NCI-H1092 treated with DMSO at 0.1 percent for 48 hours (cell line): ENCODE measurements around the gene EGFR.

Source experiments
- DNase-seq: peaks from one replicate; lab custom pipeline; 2025; lab: John Stamatoyannopoulos, UW

Gene EGFR

DNA sequence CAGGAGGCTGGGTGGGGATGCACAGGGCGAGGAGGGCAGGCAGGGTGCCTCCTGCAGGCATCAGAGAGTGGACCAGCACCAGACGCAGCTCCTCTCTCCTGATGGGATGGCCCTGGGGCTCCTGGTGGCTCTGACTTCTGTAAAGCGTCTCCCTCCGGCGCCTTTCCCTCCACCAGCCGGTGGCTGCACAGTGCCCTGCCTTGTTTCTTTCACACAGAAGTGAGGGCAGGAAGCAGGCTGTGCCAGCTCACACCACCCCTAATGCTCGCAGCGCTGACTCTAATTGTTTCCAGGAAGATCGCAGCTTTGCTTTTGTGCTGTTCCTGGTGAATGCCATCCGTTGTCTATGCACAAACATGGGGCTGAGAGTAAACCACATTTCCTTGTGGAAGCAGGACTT, 194.0 kb downstream of the EGFR start:
- DNase-seq, result no peak

DNA sequence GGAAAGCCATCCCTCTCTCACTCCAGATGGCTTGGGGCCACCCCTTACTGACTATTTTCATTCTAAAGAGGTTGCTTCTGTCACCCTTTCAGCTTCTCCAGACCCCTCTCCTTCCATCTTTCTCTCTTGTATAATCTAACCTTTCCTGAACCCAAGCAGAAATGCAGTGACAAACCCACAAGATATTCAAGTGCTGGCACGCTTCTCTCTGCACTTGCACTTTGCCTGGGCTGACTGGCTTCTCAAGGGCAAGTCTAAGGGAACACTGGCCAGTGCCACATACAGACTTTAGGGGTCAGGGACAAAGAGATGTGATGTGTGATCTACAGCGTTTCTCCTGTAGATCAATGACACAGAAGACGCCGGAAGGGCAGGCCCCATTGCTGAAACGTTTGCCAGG, 195.9 kb downstream of the EGFR start:
- no peak for DNase-seq

DNA sequence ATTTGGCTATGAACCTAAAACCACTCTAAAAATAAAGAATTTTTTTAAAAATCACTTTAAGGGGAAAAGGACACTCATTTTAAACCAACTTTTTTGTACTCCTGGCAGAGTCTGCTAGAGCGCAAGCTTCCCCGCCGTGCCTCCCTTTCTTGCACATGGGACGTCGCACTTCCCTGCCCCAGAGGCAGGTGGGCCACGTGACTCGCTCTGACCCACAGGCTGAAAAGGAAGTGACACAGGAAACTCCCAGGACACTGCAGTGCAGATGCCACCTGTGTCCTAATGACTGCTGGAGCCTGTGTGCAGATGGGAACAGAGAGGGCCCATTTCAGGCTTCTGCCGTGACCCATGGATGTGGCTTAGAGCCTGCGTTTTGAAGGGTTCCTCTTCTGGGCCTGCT, 204.2 kb downstream of the EGFR start:
- no peak for DNase-seq

DNA sequence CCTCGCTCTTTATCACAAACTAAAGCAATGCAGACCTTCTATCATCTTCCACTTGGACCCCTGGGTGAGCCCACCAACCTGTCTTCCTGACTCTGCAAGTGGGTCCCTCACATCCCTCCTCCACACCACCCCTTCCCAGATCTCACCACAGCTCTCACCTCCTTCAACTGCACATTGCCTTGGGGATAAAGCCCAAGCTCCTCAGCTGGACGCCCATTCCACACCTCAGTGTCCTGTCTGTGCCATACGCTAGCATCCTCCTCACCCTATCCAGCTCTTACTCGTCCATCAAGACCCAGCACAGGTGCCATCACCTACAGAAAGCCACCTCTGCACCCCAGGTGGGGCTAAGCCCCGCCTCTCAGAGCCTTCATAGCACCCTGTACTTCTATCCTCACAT, 205.3 kb downstream of the EGFR start:
- DNase-seq, result no peak

DNA sequence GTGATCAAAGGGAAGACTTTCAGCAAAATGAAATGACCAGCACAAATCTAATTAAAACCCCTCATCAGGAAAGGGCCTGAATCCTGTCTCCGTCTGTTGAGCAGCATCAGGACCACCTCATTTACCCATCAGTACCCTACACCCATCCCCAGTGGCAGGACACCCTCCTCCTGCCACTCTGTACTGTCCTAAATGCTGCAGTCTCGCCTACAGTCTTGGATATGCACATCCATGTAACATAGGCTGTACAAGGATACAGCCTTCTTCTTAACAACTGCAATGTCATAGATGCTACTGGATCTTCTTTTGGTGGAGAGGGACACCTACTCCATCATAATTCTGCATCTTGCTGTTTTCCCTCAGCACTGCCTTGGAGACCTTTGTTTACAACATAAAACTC, 206.0 kb downstream of the EGFR start:
- DNase-seq, result no peak

DNA sequence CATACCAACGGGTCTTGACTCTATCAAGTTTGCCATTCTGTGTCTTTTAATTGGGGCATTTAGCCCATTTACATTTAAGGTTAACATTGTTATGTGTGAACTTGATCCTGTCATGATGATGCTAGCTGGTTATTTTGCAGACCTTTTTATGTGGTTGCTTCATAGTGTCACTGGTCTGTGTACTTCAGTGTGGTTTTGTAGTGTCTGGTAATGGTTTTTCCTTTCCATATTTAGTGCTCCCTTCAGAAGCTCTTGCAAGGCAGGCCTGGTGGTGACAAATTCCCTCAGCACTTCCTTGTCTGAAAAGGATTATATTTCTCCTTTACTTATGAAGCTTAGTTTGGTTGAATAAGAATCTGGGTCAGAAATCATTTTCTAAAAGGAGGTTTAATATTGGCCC, 211.2 kb downstream of the EGFR start:
- DNase-seq, result no peak

DNA sequence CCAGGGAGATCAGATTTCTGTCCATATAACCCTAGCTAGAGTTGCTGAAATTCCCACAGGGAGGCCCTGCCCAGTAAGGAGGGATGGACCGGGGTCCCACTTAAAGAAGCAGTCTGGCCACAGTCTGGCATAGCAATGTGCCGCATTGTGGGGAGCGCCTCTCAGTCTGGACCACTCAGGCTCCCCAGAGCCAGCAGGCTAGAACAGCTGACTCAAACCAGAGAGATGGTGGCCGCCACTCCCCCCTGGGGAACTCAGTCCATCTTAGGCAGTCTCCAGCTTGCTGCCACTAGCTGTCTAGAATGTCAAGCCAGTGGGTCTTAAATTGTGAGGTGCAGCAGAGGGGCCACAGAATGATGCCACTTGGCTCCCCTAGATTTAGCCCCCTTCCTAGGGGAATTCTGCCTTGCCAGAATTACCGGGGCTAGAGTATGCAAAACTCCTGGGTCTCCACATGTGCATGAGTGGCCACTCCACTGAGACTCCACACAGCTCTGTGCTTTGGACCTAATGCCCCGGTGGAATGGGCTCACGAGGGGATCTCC, 213.0 kb downstream of the EGFR start:
- DNase-seq, result no peak

DNA sequence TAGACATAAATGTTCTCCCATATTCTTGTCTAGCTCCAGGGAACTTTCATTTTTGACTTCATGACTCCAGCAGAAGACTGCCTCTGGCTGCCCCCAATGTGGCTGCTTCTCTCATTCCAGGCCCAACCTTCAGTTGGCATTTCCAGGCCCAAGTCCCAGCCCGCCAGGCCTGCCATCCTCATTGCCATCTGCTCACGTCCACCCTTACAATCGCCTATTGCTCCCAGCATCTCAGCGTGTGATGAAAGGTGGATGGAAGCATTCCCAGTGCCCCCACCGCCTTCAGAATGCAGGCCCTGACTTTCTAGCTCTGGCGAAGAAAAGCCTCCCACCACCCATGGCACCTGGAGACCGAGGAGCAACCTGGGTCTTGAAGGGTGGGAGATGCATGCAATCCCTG, 214.2 kb downstream of the EGFR start:
- no peak for DNase-seq

DNA sequence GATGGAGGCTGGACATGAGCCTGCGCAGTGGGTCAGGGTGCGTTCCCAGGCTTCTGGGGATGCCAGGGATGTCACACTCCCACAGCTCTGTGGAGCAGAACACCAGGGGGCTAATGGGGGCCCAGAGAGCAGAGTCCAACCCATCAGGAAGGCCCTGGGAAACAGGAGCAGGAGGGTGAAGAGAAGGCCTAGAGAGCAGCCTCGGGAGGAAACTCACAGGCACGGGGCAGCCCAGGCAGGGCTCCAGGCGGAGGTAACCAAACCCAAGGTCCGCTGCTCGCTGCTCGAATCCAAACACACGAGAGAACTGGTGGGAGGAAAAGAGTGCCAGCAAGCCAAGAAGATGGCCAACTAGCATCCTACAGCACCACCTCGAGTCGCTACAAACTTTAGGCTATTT, 215.6 kb downstream of the EGFR start:
- DNase-seq, result no peak

DNA sequence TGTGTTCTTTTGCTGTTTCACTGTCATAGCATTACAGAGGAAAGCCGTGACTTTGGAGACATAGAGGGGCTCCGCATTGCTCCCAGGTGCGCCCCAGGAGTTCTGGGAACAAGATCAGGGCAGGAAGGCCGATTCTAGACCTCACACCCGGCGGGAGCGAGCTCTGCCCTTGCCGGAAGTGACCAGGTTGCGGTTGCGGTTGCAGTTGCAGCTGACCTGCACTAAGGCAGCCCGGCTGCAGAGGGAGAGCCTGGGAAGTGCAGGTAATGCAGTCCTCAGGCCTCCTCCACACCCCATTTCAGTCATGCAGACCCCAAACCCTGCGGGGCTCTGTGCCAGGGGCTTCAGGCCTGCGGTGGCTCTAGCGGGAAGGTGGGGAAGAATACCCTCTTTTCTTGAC, 216.3 kb downstream of the EGFR start:
- DNase-seq, result no peak

DNA sequence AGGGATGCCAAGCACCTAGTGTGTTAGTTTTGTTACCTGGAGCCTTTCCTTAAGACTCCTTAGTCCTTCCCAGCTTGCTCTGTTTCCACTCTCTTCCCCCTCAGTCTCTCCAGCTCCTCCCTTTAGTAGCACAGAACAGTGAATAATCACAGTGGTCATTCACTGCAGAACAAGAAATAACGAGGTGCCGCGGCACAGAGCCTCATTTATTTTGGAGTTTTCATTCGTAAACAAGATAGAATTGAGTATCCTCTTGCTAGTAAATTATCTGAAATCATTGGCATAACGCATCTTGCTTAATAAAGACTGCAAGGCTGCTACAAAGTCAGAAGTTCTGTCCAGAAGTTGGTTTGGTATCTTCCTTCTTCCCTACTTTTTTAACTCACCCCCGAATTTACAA, 217.0 kb downstream of the EGFR start:
- DNase-seq, result no peak

DNA sequence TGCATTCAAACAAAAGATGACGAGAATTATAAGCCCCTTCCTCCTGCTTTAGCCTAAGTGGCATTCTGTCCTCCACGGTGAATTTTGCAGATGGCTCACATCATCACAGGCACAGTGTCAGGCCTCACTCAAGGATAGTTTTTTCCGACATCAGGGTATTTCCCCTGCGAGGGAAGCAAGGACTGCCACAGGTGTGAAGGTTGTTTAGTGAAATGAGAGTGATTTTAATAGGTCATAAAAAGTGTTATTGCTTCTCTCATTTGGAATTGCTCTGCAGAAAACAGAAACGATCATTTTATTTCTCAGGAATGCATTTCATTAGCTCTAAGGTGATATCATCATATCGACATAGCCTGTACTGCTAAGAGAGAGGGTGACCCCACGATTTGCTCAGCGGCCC, 217.7 kb downstream of the EGFR start:
- DNase-seq, result no peak

DNA sequence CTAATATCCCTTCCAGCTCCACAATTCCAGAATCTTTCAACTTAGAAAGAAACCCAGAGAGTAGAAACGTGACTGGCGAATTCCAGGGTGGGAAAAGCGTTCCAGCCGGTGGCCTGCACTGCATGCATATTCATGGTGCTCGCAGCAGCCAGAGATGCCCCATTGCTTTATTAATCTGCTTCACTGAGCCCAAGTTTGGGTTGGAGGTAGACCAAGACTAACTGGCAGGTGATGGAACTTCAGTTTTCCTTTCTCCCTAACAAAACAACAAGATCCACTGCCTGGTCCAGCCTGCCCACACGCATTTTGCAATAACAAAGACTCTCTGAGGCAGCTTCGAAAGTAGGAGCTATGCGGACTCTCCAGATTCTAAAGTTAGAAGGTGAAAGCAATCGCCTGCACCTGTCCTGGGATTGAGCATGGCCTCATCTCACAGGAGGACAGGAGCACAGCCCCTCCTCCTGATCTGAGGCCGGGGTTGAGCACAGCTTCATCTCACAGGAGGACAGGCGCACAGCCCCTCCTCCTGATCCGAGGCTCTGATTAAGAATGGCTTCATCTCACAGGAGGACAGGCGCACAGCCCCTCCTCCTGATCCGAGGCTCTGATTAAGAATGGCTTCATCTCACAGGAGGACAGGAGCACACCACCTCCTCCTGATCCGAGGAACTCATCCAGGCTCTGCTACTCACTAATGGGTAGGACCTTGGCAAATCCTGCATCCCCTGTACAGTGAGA, 218.5 kb downstream of the EGFR start:
- DNase-seq, result no peak

DNA sequence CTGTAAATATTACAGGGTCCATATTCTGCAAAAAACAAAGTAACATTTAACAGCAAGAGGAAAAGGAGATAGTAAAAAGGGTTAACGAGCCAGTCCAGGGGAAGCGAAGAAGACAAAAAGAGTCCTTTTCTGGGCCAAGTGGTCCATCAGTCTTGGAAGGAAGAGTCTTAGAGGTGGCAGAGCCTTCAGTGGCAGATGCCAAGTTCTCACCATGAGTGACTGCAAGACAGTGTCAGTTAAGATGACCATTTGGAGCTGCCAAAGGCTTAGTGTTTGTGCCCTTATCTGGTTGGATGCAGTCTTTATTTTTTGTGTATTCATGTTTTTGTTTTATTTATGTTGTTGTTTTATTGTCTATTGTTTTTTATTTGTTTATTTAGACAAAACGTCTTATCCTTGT, 220.6 kb downstream of the EGFR start:
- no peak for DNase-seq

DNA sequence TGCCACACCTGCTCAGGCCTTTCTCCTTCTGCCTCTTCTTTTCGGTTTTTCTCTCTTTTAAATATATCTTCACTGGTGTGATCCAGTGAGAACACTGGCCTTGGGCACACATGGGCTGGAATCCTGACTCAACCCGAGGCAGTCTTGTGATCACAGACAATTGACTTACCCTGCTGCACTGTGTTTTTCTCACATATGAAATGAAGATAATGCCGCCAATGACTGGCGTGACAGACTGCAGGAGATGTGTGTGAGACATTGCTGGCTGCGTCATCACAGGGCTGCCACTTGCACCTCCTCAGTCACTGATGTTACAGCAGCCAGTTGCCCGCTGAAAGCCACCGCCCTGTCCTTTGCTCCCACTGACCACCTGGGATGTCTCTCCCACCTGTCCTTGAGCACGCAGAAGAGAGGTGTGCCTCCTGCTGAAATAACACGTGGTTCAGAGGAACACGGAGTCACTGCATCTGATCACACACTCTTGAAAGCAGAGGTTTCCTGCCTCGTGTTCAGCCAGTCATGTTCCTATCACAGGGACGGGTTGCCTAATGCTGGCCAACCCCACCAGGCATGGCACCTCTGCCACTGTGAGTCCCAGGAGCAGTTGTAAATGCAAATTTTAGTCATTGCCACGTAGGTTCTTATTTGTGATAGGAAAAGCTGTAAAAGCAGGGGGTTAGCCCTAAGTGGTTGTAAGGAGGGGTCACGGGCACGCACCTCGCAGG, 221.8 kb downstream of the EGFR start:
- DNase-seq, result no peak

DNA sequence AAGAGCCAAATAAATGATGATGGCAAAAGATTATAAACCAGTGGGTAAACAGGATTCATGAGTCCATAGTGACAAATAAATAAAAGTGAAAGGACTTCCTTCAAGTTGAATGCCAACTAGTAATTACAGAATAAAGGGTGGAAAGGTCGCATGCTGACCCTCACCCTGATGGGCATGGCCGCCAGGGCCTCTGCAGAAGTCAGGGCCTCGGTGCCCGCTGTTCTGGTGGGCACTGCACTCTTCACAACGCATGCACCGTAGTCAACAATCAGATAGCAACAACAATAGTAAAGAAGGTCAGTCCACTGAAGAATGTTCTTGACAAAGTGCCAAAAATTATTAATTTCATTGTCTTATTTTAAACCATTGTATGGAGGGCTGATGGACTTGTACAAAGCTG, 223.1 kb downstream of the EGFR start:
- DNase-seq, result no peak

DNA sequence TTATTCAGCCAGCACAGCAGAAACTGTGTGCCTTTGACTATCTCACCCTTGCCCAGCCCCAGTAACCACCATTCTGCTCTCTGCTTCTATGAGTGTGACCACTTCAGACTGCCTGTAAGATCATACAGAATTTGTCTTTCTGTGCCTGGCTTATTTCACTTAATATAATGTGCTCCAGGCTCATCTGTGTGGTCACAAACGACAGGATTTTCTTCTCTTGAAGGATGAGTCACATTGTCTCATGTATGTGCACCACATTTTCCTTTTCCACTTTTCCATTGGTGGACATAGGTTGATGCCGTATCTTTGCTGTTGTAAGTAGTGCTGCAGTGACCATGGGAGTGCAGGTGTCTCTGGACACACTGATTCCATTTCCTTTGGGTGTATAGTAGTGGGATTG, 223.8 kb downstream of the EGFR start:
- DNase-seq, result no peak

DNA sequence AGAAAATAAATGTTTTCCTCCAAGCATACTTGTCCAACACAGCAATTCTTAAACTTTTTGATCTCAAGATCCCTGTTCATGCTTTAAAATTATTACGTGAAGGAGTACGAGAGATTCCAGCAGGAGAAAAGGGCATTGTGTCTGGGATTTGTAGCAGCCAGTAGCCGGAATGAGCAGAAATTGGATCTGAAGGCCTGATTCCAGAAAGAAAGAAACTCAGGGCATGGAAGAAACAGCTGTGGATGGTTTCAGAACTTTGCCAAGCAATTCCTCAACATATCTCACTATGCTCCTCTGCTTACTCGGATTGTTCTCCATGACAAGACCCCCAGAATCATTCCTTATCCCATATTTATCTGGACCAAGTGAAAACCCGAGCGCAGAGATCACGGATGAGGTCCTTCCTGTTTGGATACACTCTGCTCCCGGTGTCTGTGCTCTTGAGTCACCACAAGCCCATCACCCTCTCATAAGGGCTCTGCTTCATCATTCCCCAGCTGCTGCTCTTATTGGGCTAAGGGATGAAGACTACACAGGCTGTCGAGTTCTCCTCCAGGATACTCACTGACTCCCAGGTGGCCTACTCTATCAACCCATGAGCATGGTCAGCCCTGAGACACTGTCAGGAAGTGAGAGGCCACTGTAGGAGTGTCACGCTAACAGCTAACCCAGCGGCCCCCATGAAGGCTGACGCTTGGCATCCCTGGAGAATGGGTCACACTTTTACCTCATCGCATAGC, 225.4 kb downstream of the EGFR start:
- no peak for DNase-seq

DNA sequence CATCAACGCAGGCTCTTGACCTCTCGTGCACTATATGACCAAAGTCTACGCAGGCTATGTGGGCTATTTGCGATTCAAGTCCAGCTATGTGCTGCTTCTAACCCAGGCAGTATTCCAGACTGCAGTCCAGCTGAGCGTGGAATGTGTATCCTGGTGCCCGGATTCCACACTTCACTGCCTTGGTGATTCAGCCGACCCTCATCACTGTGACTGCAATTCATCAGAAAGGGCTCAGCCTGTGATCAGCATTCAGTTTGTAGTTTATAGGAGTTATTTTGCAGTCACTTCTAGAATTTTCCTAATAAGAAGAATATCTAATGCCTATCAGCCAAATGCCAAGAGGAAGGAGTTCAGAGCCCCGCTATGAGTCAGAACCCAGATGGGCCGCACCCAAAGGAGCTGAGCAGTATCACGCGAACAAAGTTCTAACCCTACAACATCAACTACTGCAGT, 226.5 kb downstream of the EGFR start:
- no peak for DNase-seq

DNA sequence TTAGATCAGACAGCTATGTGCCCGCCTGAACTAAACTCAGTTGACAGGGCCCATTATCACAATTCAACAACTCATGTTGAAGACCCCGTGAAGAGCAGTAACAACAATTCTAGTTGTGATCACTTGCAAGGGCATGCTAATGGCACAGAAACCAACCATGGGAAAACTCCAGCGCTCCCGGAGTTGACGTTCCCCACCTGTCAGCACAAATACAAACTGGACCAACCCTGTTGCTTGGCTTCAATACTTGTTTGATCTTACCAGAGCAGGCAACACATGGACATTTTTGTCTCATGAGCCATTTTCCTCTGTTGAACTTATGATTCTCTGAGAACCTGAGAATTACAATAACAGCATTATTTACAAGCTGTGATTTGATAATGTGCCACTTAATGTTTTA, 227.4 kb downstream of the EGFR start:
- no peak for DNase-seq

DNA sequence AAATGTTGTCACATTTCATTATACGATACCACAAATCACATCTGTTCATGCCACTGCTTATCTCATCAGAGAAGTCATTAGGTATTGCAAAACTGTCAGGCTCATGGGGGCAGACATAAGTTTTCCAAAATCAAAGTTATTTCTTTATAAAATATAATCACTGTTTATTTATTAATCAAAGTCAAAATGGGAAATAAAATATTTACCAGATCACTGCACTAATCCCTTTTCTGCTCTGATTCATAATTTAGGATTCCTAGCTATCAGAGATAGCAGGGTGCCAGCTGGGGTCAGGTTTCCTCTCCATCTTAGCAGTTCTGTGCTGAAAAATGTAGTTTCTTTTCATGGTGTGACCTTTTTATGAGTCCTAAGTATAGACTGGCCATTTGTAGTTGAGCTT, 228.6 kb downstream of the EGFR start:
- no peak for DNase-seq

DNA sequence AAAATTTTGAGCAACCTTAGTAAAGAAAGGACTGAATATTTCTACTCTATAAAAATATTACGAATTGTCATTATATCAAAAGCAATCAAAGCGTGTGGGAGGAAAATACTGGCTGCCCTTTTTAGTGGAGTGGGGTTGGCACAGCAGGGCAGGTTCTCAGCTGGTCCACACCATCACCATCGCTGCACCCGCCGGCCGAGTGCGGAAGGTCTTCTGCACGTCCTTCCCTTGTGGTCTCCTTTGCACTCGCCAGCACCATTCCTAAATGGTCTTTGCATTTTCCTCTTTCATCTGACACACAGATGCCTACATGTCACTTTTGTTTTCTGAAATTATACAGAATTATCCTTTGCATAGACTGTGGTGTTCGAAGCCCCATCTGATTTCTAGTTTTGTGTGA, 229.7 kb downstream of the EGFR start:
- DNase-seq, result no peak

DNA sequence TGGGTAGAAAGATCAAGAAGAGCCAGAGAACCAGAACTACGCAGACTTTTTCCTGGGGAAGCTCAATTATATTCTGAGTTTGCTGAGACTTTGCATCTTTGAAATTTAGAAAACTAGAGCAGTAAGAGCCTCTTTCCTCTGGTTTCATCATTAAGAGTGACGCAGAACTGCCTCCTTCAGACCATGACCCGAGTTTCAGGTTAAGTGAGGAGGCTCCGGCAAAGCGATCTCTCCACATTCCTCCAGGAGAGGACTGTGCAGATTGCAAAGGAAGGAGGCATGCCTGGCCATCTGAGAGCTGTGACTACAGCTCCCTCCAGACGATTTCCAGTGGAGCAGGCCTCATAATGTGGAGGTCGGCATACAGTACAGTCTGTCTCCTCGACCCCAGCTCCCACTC, 230.5 kb downstream of the EGFR start:
- no peak for DNase-seq
